ENCODE results near the gene FHIT.

DNA sequence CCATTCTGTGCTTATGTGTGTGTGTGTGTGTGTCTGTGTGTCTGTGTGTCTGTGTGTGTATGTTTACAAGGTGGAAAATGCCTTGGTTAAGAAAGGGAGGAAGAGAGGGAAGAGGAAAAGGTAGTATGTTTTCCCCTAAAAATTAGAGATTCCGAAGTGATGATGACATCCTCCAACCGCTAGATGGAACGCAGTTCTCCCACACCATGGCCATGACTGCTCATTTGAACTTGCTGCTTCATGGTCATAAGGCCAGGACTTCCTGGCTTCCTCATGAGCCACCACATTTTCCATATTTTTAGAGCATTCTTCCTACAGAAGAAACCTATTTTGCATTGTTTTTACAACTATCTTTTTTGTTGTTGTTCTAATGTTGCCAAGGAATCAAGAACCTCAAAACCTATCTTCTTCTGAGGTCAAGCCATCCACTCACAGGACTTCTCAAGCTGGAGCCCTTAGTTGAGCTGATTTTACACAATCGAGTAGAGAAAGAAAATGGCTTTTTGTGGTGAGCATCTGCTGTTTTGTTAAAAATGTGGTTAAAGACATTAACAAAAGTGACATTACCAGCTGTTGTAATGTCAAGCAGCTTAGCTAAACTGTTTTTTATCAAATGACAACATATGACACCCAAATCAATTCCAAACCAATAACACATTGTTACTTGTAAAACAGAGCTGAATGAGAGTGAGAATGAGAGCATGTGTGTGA lies 1091.0 kb downstream of the FHIT start:
- TF ChIP-seq, protein P1, sequence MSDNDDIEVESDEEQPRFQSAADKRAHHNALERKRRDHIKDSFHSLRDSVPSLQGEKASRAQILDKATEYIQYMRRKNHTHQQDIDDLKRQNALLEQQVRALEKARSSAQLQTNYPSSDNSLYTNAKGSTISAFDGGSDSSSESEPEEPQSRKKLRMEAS (IDR thresholded peaks at IDR 0.05; ENCODE audit: low read depth, low read length): no peak
- TF ChIP-seq MTA2 (IDR thresholded peaks at IDR 0.05; ENCODE audit: low read depth) (no peak), ATF3 (IDR thresholded peaks at IDR 0.05; ENCODE audit: borderline replicate concordance, extremely low read depth, low read depth, low read length) (no peak), FOXK2 (IDR thresholded peaks at IDR 0.05) (no peak), GABPA (IDR thresholded peaks at IDR 0.05; ENCODE audit: low read depth) (no peak), POLR2AphosphoS5 (IDR thresholded peaks at IDR 0.05; ENCODE audit: low read length) (no peak), CHD4 (IDR thresholded peaks at IDR 0.05) (no peak), SUZ12 (IDR thresholded peaks at IDR 0.05; ENCODE audit: unreplicated experiment) (no peak), ZSCAN29 (IDR thresholded peaks at IDR 0.05) (no peak), EZH2 (IDR thresholded peaks at IDR 0.05; ENCODE audit: borderline replicate concordance, control insufficient read depth, low read depth, low read length) (no peak)
- TF ChIP-seq, protein P2, sequence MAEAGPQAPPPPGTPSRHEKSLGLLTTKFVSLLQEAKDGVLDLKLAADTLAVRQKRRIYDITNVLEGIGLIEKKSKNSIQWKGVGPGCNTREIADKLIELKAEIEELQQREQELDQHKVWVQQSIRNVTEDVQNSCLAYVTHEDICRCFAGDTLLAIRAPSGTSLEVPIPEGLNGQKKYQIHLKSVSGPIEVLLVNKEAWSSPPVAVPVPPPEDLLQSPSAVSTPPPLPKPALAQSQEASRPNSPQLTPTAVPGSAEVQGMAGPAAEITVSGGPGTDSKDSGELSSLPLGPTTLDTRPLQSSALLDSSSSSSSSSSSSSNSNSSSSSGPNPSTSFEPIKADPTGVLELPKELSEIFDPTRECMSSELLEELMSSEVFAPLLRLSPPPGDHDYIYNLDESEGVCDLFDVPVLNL (IDR thresholded peaks at IDR 0.05; ENCODE audit: low read depth, low read length): no peak
- TF ChIP-seq, protein P3, sequence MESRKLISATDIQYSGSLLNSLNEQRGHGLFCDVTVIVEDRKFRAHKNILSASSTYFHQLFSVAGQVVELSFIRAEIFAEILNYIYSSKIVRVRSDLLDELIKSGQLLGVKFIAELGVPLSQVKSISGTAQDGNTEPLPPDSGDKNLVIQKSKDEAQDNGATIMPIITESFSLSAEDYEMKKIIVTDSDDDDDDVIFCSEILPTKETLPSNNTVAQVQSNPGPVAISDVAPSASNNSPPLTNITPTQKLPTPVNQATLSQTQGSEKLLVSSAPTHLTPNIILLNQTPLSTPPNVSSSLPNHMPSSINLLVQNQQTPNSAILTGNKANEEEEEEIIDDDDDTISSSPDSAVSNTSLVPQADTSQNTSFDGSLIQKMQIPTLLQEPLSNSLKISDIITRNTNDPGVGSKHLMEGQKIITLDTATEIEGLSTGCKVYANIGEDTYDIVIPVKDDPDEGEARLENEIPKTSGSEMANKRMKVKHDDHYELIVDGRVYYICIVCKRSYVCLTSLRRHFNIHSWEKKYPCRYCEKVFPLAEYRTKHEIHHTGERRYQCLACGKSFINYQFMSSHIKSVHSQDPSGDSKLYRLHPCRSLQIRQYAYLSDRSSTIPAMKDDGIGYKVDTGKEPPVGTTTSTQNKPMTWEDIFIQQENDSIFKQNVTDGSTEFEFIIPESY (IDR thresholded peaks at IDR 0.05): no peak
